NCI-H1694 (cell line): Measurements from ENCODE around the gene STK38L.

Source experiments
- DNase-seq: peaks from one replicate; lab custom pipeline; 2025; lab: John Stamatoyannopoulos, UW

Gene STK38L

GRCh38 chr12:27243804-27244688, at the start of gene STK38L:
Gene STK38L, plus strand, starts transcription at chr12:27244286. Its CDS starts 53,435 bp downstream, at chr12:27297721.
- peak; percentile 80 for DNase-seq

GRCh38 chr12:27194644-27195043, 49.4 kb upstream of the STK38L start:
- no peak for DNase-seq

- DNase-seq = no peak
Observed at GRCh38 chr12:27198036-27198435, 46.0 kb upstream of the STK38L start.

GRCh38 chr12:27199638-27200300, 44.3 kb upstream of the STK38L start:
- DNase-seq = no peak

GRCh38 chr12:27201169-27201568, 42.9 kb upstream of the STK38L start:
- no peak for DNase-seq

GRCh38 chr12:27206801-27207502, 37.1 kb upstream of the STK38L start:
- no peak for DNase-seq

GRCh38 chr12:27207615-27208413, 36.3 kb upstream of the STK38L start:
- no peak for DNase-seq

GRCh38 chr12:27208414-27208750, 35.7 kb upstream of the STK38L start:
- DNase-seq = no peak

GRCh38 chr12:27209257-27209910, 34.7 kb upstream of the STK38L start:
- DNase-seq = no peak

GRCh38 chr12:27210187-27210586, 33.9 kb upstream of the STK38L start:
- no peak for DNase-seq

- no peak for DNase-seq
Observed at GRCh38 chr12:27212861-27213260, 31.2 kb upstream of the STK38L start.

GRCh38 chr12:27213304-27213703, 30.8 kb upstream of the STK38L start:
- DNase-seq = no peak

GRCh38 chr12:27213830-27214787, 30.0 kb upstream of the STK38L start:
- DNase-seq = no peak

- DNase-seq = no peak
Observed at GRCh38 chr12:27217590-27217989, 26.5 kb upstream of the STK38L start.

GRCh38 chr12:27219693-27220054, 24.4 kb upstream of the STK38L start:
- DNase-seq = no peak

GRCh38 chr12:27220055-27220987, 23.8 kb upstream of the STK38L start:
- no peak for DNase-seq

GRCh38 chr12:27220988-27221345, 23.1 kb upstream of the STK38L start:
- no peak for DNase-seq

GRCh38 chr12:27221625-27222387, 22.3 kb upstream of the STK38L start:
- no peak for DNase-seq
